Neural cell (in vitro differentiated cells): ENCODE measurements around the gene COL18A1.

Experiments
- CTCF ChIP-seq: fragments of 450-650 bp; IDR thresholded peaks from 2 replicates; pipeline ENCODE4 v1.5.1; 2014; ENCODE audit warnings: antibody characterized with exemption, mild to moderate bottlenecking, moderate library complexity; ENCODE audit not compliant: poor library complexity, severe bottlenecking
- EP300 ChIP-seq: fragments of 450-650 bp; conservative IDR thresholded peaks from 2 replicates; pipeline ENCODE4 v1.6.1; 2014; ENCODE audit warnings: antibody characterized with exemption, mild to moderate bottlenecking, moderate library complexity; ENCODE audit not compliant: poor library complexity, severe bottlenecking
- EZH2 ChIP-seq: fragments of 200-600, 300-800 bp; shearing (Covaris generic), sonication (generic); IDR thresholded peaks from 2 replicates; pipeline ENCODE4 v1.6.1; 2014; ENCODE audit warnings: antibody characterized with exemption, low read length, borderline replicate concordance, mild to moderate bottlenecking; ENCODE audit not compliant: insufficient read depth, poor library complexity, severe bottlenecking
- MXI1 ChIP-seq: fragments of 450-650 bp; conservative IDR thresholded peaks from 2 replicates; pipeline ENCODE4 v1.6.1; 2014; ENCODE audit warnings: antibody characterized with exemption, mild to moderate bottlenecking; ENCODE audit not compliant: poor library complexity, severe bottlenecking
- SMC3 ChIP-seq: fragments of 450-650 bp; conservative IDR thresholded peaks from 2 replicates; pipeline ENCODE4 v1.6.1; 2014; ENCODE audit warnings: antibody characterized with exemption, mild to moderate bottlenecking, moderate library complexity; ENCODE audit not compliant: poor library complexity
- TAF1 ChIP-seq: IDR thresholded peaks from 2 replicates; pipeline ENCODE4 v1.6.1; 2012; ENCODE audit warnings: low read depth
- TF ChIP-seq, protein P1 (sequence below): IDR thresholded peaks from 2 replicates; pipeline ENCODE4 v1.6.1; 2012; ENCODE audit warnings: borderline replicate concordance

- TF ChIP-seq, protein P1, sequence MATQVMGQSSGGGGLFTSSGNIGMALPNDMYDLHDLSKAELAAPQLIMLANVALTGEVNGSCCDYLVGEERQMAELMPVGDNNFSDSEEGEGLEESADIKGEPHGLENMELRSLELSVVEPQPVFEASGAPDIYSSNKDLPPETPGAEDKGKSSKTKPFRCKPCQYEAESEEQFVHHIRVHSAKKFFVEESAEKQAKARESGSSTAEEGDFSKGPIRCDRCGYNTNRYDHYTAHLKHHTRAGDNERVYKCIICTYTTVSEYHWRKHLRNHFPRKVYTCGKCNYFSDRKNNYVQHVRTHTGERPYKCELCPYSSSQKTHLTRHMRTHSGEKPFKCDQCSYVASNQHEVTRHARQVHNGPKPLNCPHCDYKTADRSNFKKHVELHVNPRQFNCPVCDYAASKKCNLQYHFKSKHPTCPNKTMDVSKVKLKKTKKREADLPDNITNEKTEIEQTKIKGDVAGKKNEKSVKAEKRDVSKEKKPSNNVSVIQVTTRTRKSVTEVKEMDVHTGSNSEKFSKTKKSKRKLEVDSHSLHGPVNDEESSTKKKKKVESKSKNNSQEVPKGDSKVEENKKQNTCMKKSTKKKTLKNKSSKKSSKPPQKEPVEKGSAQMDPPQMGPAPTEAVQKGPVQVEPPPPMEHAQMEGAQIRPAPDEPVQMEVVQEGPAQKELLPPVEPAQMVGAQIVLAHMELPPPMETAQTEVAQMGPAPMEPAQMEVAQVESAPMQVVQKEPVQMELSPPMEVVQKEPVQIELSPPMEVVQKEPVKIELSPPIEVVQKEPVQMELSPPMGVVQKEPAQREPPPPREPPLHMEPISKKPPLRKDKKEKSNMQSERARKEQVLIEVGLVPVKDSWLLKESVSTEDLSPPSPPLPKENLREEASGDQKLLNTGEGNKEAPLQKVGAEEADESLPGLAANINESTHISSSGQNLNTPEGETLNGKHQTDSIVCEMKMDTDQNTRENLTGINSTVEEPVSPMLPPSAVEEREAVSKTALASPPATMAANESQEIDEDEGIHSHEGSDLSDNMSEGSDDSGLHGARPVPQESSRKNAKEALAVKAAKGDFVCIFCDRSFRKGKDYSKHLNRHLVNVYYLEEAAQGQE, result no peak
- TF ChIP-seq CTCF, result no peak
- TF ChIP-seq MXI1, result no peak
- TF ChIP-seq EZH2, result no peak
- TF ChIP-seq TAF1, result no peak
- no peak for TF ChIP-seq EP300
- no peak for TF ChIP-seq SMC3
Observed at GRCh38 chr21:45372732-45373355, 32.1 kb upstream of the COL18A1 start.
